ENCODE measurements around the gene LY6G6F.

DNA sequence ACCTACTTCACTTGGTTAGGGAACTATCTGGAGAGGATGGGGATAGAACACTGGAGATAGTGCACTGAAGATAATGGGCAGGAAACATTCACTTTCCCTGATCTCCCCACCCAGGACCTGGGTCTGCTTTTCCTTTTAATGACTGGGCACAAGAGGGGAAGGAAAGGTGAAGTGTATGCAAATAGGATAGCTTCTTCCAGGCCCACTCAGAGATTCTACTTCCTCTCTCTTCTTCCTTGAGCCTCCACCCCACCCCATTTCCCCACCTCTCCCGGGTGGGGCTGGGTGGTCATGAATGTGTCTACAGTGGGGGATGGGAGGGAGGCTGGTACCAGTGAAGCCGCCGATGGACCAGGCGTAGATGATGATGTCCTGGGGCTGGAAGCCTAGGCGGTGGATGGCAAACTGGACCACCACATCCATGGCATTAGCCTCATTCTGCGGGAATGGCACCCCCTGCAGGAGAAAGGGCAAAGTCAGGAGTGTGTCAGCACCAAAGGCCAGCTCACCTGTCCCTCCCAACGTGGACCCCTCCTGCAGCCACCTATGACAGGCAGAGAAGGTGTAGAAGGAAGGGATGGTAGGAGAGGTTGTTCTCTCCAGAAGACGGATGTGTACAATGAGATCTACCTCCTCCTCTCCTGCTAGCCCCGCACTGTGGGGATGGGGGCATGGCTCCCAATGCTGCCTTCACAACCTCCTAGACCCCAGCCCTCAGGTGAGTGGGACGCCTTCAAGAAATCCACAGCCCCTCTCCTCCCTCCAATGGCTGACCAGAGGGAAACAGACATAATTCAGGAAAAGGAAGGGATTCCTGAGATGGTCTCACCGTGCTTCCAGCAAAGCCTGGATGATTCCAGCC is 17.2 kb upstream of the LY6G6F start:
- TF ChIP-seq, protein P1, sequence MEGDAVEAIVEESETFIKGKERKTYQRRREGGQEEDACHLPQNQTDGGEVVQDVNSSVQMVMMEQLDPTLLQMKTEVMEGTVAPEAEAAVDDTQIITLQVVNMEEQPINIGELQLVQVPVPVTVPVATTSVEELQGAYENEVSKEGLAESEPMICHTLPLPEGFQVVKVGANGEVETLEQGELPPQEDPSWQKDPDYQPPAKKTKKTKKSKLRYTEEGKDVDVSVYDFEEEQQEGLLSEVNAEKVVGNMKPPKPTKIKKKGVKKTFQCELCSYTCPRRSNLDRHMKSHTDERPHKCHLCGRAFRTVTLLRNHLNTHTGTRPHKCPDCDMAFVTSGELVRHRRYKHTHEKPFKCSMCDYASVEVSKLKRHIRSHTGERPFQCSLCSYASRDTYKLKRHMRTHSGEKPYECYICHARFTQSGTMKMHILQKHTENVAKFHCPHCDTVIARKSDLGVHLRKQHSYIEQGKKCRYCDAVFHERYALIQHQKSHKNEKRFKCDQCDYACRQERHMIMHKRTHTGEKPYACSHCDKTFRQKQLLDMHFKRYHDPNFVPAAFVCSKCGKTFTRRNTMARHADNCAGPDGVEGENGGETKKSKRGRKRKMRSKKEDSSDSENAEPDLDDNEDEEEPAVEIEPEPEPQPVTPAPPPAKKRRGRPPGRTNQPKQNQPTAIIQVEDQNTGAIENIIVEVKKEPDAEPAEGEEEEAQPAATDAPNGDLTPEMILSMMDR (conservative IDR thresholded peaks at IDR 0.05): no peak; the same call in 1 of the 2 replicates
- no peak for TF ChIP-seq ZFX (IDR thresholded peaks at IDR 0.05)
